NCI-H2196 treated with DMSO at 0.1 percent for 48 hours (cell line): ENCODE results near the gene WDR12.
A peak's percentile ranks its signal among the peaks of the same experiment; 100 is the strongest.
"Not testable (repeated sequence)": the region's sequence is repeated elsewhere in the genome, so short reads cannot be mapped to it uniquely, and the experiment has no call there.

ENCODE experiments used
- DNase-seq: peaks from one replicate; lab custom pipeline; 2025; ENCODE audit not compliant: unreplicated experiment; lab: John Stamatoyannopoulos, UW

The WDR12 gene

GRCh38 chr2:202885190-202885589 lies 26.3 kb downstream of the WDR12 start:
- DNase-seq: no peak

GRCh38 chr2:202883987-202884675 lies 27.3 kb downstream of the WDR12 start:
- no peak for DNase-seq

GRCh38 chr2:202881570-202881969 lies 29.9 kb downstream of the WDR12 start:
- no peak for DNase-seq

GRCh38 chr2:202877699-202878098 lies 33.8 kb downstream of the WDR12 start:
- no peak for DNase-seq

- DNase-seq: peak; percentile 32
These were observed 40.0 kb downstream of the WDR12 start, which contains the start of gene ICA1L for GRCh38 chr2:202871300-202872141. TSS of gene ICA1L (minus strand) at chr2:202871766. CDS start at chr2:202829009, 42,757 bp downstream.

- peak; percentile 91 for DNase-seq
These were observed 40.8 kb downstream of the WDR12 start for GRCh38 chr2:202870431-202871299.

GRCh38 chr2:202861987-202862386 lies 49.5 kb downstream of the WDR12 start:
- DNase-seq: no peak

- no peak for DNase-seq
These were observed 52.9 kb downstream of the WDR12 start for GRCh38 chr2:202858601-202859000.

- DNase-seq: not testable (repeated sequence)
These were observed 62.1 kb downstream of the WDR12 start for GRCh38 chr2:202849343-202849742.

GRCh38 chr2:202848813-202849212 lies 62.7 kb downstream of the WDR12 start:
- DNase-seq: no peak

GRCh38 chr2:202847693-202848524 lies 63.6 kb downstream of the WDR12 start:
- DNase-seq: no peak

GRCh38 chr2:202844656-202845055 lies 66.8 kb downstream of the WDR12 start:
- DNase-seq: no peak

- no peak for DNase-seq
These were observed 68.8 kb downstream of the WDR12 start for GRCh38 chr2:202842690-202843089.

- DNase-seq: no peak
These were observed 70.2 kb downstream of the WDR12 start for GRCh38 chr2:202841090-202841867.

GRCh38 chr2:202831242-202832220 lies 79.9 kb downstream of the WDR12 start:
- DNase-seq: peak; percentile 44

GRCh38 chr2:202824901-202825300 lies 86.6 kb downstream of the WDR12 start:
- DNase-seq: no peak
